ENCODE data around the gene RASSF3. TPM values are rescaled to one million over a fixed set of nuclear protein-coding genes. Genes with fewer than 3 reads are reported as not detected.
A peak's percentile ranks its signal among the peaks of the same experiment; 100 is the strongest.

RASSF3 gene
- total and polyA plus RNA-seq, 2 experiments from 2014 or later: 20.6 to 39.6 TPM

DNA sequence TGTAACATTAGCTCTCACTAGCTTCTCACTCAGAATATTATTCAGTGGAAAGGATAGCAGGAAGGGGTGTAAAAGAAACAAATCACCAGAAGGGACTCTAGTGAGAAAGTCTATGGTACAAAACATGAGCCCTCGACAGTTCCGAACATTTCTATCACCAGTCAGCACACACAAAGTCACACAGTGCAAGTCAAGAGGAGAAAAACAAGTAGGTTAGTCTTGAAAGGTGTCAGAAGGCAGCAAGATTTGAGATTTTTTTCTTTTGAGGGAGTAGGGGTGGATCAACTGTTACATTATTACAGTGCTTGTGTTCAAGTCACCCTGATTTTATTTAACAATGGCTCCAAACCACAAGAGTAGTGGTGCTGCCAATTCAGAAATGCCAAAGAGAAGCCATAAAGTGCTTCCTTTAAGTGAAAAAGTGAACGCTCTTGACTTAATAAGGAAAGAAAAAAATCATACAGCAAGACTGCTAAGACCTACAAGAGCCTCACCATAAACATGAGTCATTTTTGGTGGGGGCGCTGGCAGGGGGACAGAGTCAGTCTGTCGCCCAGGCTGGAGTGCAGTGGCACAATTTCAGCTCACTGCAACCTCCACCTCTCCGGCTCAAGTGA lies 106.7 kb downstream of the RASSF3 start:
- Histone ChIP-seq H3K9me2 (ENCODE audit: insufficient read depth) (no peaks in the 10 kb centered on the region), H3K4me2 (no peak overlapping the region), H3K27ac (ENCODE audit: low read depth) (no peak overlapping the region), H4K20me1 (replicated peaks; ENCODE audit: insufficient read depth) (no peaks in the 10 kb centered on the region), H2AFZ (no peak overlapping the region), H3K4me3 (no peak overlapping the region), H3K27me3 (ENCODE audit: insufficient read depth) (no peaks in the 10 kb centered on the region), H3K79me2 (replicated peaks; ENCODE audit: insufficient read depth) (no peaks in the 10 kb centered on the region), H3K4me1 (ENCODE audit: insufficient read depth) (no peaks in the 10 kb centered on the region), H3F3A (replicated peaks; ENCODE audit: low read depth) (no peaks in the 10 kb centered on the region), H3K36me3 (ENCODE audit: insufficient read depth) (peaks cover 9% of the 10 kb centered on the region; the same call in 1 of the 2 replicates)
- Mint-ChIP-seq H3K27ac (peak overlapping the region; percentile 16; the same call in 1 of the 2 replicates), H3K9me3 (no peaks in the 10 kb centered on the region), H3K4me3 (no peak overlapping the region), H3K36me3 (ENCODE audit: low read depth) (peaks cover 23% of the 10 kb centered on the region), H3K4me1 (no peaks in the 10 kb centered on the region), H3K27me3 (ENCODE audit: insufficient read depth, low read depth, poor library complexity) (no peaks in the 10 kb centered on the region)
- DNase-seq (ENCODE audit: low spot score) (no peak), ATAC-seq (no peak)
- TF ChIP-seq POLR2AphosphoS5 (IDR thresholded peaks at IDR 0.05; ENCODE audit: low read depth): no peak
- no peak for TF ChIP-seq ZNF331 (CRISPR knock-in tag; IDR thresholded peaks at IDR 0.05; ENCODE audit: low read depth)
- TF ChIP-seq, protein P1, sequence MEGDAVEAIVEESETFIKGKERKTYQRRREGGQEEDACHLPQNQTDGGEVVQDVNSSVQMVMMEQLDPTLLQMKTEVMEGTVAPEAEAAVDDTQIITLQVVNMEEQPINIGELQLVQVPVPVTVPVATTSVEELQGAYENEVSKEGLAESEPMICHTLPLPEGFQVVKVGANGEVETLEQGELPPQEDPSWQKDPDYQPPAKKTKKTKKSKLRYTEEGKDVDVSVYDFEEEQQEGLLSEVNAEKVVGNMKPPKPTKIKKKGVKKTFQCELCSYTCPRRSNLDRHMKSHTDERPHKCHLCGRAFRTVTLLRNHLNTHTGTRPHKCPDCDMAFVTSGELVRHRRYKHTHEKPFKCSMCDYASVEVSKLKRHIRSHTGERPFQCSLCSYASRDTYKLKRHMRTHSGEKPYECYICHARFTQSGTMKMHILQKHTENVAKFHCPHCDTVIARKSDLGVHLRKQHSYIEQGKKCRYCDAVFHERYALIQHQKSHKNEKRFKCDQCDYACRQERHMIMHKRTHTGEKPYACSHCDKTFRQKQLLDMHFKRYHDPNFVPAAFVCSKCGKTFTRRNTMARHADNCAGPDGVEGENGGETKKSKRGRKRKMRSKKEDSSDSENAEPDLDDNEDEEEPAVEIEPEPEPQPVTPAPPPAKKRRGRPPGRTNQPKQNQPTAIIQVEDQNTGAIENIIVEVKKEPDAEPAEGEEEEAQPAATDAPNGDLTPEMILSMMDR (conservative IDR thresholded peaks at IDR 0.05; ENCODE audit: low read depth in 2 of 2): no peak
- TF ChIP-seq ZNF114 (CRISPR knock-in tag; IDR thresholded peaks at IDR 0.05): no peak
- no peak for TF ChIP-seq STAT1 (IDR thresholded peaks at IDR 0.05; ENCODE audit: unreplicated experiment)
- TF ChIP-seq JUNB (IDR thresholded peaks at IDR 0.05; ENCODE audit: unreplicated experiment): no peak
- TF ChIP-seq ETS1 (IDR thresholded peaks at IDR 0.05): no peak
- no peak for TF ChIP-seq CREB1 (CRISPR knock-in tag; IDR thresholded peaks at IDR 0.05; ENCODE audit: low read depth)
- no peak for TF ChIP-seq NANOG (IDR thresholded peaks at IDR 0.05; ENCODE audit: borderline replicate concordance)
- TF ChIP-seq EZH2phosphoT487 (IDR thresholded peaks at IDR 0.05; ENCODE audit: unreplicated experiment): no peak
- no peak for TF ChIP-seq ZNF462 (CRISPR knock-in tag; IDR thresholded peaks at IDR 0.05)
- no peak for TF ChIP-seq REST (IDR thresholded peaks at IDR 0.05; ENCODE audit: unreplicated experiment)
- no peak for TF ChIP-seq EZH2 (IDR thresholded peaks at IDR 0.05; ENCODE audit: low read depth, unreplicated experiment)
